GM21717 (cell line): ENCODE data around the gene RAPSN.

Experiments
- ATAC-seq: cut with Tn5 transposase; IDR thresholded peaks from one replicate; pipeline ENCODE4 v1.9.1; 2021; ENCODE audit warnings: mild to moderate bottlenecking, moderate library complexity; ENCODE audit not compliant: unreplicated experiment

Gene RAPSN

GRCh38 chr11:47435687-47436086 lies 13.2 kb downstream of the RAPSN start:
- no peak for ATAC-seq

- no peak for ATAC-seq
Measured at GRCh38 chr11:47434011-47434786, 14.7 kb downstream of the RAPSN start.

- ATAC-seq: no peak
Measured at GRCh38 chr11:47433157-47433556, 15.8 kb downstream of the RAPSN start.

DNA sequence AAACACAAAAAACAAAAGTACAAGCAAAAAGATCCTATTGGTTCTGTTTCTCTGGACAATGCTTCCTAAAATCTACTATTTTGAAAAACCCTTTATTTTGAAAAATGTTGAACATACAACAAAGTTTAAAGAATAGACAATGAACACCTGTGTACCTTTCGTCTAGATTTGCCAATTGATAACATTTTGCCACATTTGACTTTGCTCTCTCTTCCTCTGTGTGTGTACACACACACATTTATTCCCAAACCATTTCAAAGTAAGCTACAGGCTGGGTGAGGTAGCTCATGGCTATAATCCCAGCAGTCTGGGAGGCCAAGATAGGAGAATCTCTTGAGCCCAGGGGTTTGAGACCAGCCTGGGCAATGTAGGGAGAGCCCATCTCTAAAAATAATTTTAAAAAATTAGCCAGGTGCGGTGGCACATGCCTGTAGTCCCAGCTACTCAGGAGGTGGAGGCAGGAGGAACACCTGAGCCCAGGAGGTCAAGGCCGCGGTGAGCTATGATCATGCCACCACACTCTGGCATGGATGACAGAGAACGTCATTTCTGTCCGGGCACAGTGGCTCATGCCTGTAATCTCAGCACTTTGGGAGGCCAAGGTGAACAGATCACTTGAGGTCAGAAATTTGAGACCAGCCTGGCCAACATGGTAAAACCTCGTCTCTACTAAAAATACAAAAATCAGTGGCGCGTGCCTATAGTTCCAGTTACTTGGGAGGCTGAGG lies 17.4 kb downstream of the RAPSN start:
- ATAC-seq: no peak

GRCh38 chr11:47430524-47430923 lies 18.4 kb downstream of the RAPSN start:
- ATAC-seq: no peak

GRCh38 chr11:47426062-47426956 lies 22.6 kb downstream of the RAPSN start, which contains the start of gene PSMC3:
PSMC3 (minus strand) TSS chr11:47426439; CDS start chr11:47426279, 160 bp downstream.
- ATAC-seq: peak; percentile 90

GRCh38 chr11:47425611-47426010 lies 23.3 kb downstream of the RAPSN start:
- no peak for ATAC-seq

- ATAC-seq: no peak
Measured at GRCh38 chr11:47418454-47419259, 30.3 kb downstream of the RAPSN start.

DNA sequence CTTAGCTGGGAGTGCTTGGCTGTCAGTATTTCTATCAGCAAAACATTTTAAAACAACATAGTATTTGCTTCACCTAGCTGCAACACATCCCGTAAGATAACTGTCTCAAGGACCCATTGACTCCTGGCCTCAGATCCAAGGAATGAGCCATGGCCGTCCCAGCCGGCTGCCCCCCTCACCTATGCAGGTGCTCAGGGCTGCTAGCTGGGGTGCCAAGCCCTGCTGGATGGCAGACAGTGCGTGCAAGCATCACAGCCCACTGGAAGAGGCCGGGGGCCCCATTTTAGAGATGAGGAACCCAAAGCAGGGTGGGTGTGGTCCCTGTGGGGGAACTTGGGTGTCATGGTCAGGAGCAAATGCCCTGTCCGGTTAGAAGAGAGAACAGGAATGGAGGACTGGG lies 31.2 kb downstream of the RAPSN start:
- no peak for ATAC-seq

GRCh38 chr11:47415949-47416472 lies 32.9 kb downstream of the RAPSN start:
- no peak for ATAC-seq

GRCh38 chr11:47415091-47415854 lies 33.7 kb downstream of the RAPSN start:
- ATAC-seq: no peak

DNA sequence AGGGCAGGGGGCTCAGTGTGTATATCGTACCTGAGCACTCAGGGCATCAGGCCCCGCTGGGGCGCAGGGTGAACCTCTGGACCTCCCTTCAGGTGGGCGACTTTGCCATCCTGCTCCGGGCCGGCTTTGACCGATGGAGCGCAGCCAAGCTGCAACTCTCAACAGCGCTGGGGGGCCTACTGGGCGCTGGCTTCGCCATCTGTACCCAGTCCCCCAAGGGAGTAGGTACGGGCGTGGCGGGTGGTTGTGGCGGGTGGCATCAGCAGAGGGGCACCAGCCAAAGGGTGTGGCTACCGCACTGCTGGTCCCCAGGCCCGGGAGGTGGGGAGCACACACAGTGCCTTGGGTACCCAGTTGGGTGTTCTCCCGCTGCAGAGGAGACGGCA lies 34.3 kb downstream of the RAPSN start:
- ATAC-seq: no peak

DNA sequence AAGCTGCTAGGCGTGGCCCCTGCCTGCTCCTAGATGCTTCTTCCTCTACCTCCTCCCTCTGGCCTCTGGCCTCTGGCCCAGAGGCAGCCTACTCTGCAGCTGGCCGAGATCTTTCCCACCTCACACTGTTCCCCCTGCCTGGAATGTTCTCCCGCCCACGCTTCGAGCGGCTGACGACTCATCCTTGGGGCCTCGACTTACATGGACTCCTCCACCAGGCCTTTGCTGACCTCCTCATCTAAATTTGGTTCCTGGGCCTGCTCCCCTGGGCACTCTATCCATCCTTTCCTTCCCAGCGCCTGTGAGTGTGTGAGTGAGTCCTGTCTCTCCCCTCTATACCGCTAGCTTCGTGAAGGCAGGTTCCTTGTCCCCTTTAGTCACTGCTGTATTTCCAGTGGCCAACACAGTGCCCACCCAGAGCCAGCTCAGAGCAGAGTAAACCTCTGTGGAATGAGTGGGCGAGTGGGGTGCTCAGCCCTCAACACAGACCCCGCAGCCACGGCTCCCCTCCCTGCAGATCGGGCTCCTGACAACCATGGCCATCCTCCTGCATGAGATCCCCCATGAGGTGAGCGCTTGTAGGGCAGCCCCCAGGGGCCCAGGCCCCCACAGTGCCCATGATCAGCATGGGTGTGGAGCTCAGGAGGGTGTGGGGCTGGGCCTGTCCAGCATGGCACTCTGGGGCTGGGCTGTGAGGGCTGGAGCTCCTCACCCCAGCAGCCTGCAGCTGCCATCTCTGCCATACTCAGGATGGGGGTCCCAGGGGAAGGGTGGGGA lies 34.8 kb downstream of the RAPSN start:
- ATAC-seq: no peak

GRCh38 chr11:47413351-47413750 lies 35.6 kb downstream of the RAPSN start:
- no peak for ATAC-seq

- no peak for ATAC-seq
Measured at GRCh38 chr11:47411884-47412746, 36.8 kb downstream of the RAPSN start.

DNA sequence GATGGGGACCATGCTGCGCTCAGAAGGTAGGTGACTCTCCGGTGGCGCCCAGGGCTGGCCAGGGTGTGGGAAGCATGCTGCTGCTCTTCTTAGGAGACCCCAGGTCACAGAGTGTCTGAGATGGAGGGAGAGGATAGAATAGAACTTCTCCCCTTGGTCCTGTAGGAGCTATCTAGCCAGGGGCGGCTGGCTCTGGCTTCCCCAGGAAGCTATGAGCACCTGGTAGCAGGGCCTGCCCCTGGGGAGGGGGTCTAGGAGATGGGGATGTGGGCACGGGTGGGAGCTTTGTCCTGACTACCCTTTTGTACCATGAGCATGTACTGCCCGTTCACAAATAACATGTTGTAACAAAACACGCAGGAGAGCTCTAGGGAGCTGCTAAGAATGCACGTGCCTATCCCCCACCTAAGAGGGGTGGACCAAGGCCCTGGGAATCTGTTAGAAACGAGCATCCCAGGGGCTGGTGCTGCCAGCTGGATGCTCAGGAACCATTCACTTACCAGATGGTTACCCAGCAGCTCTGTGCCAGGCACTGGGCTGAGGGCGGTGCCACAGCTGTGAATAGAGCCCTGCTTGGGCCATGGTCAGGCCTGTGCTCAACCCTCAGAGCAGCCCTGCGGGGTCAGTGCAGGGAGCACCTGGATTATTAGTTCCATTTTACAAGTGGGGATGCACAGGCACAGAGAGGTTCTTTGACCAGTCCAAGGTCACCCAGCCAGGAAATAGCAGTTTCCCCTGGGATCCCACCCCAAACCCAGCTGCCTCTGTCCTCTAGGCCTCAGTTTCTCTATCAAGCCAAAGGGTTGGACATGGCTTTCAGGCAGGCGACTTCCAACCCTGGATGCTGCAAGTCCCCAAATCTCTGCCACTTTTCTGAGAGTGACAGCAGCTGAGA lies 38.3 kb downstream of the RAPSN start:
- ATAC-seq: no peak
